ENCODE measurements around the gene SSBP3. TPM values are rescaled to one million over a fixed set of nuclear protein-coding genes. Genes with fewer than 3 reads are reported as not detected.

SSBP3 gene
- total and polyA plus RNA-seq, 4 donors: 7.7 to 24.7 (median 17.3) TPM

DNA sequence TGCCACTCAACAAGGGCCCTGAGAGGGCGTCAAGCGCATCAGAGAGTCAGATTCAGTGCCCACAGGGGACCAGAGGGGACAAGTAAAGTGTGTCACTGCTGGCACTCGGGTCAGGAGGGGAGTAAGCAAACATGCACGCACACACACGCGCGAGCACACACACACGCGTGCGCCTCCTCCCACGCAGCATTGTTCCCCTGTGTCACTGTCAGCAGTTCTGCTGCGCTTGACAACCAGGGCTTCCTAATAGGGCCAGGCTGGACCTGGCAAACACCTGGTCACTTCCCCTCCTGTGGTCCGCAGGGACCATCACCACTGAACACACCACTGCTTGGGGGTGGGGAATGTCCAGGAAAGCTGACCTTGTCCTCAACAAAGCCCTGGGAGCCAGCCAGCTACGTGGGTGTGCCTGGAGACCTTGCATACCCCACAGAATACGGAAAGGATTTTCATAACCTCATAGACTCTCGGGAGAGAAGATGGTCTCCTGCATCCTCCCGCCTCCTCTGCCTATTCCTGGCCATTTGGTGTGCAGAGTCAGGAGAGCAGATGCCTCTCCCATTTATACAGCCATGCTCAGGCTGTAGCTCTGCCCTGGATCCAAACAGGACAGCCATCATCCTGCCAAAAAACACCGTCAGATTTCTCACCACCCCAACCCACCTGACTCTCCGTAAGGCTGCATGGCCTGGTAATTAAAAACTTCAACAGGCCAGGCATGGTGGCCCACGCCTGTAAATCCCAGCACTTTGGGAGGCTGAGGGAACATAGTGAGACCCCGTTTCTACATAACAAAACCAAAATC is 73.2 kb downstream of the SSBP3 start:
- no peaks in the 10 kb centered on the region for H3K27me3 ChIP-seq (ENCODE audit: control insufficient read depth in 4 of 4, insufficient read depth in 4 of 4, low read length in 3 of 4)
- TF ChIP-seq, protein P1, sequence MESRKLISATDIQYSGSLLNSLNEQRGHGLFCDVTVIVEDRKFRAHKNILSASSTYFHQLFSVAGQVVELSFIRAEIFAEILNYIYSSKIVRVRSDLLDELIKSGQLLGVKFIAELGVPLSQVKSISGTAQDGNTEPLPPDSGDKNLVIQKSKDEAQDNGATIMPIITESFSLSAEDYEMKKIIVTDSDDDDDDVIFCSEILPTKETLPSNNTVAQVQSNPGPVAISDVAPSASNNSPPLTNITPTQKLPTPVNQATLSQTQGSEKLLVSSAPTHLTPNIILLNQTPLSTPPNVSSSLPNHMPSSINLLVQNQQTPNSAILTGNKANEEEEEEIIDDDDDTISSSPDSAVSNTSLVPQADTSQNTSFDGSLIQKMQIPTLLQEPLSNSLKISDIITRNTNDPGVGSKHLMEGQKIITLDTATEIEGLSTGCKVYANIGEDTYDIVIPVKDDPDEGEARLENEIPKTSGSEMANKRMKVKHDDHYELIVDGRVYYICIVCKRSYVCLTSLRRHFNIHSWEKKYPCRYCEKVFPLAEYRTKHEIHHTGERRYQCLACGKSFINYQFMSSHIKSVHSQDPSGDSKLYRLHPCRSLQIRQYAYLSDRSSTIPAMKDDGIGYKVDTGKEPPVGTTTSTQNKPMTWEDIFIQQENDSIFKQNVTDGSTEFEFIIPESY (IDR thresholded peaks at IDR 0.05): no peak
- TF ChIP-seq FOXA1 (IDR thresholded peaks at IDR 0.05): no peak
- no peak for TF ChIP-seq NR2F2 (IDR thresholded peaks at IDR 0.05)
- TF ChIP-seq YY1 (IDR thresholded peaks at IDR 0.05): no peak
- no peak overlapping the region for H3K9ac ChIP-seq (ENCODE audit: low read depth in 1 of 2, low read length in 2 of 2)
- no peaks in the 10 kb centered on the region for H3K9me3 ChIP-seq (ENCODE audit: control insufficient read depth in 4 of 4, low read length in 3 of 4)
- H3K36me3 ChIP-seq (ENCODE audit: control insufficient read depth in 4 of 4, insufficient read depth in 3 of 4, low read depth in 1 of 4, low read length in 3 of 4): peaks cover 0 to 4% (median 0%) of the 10 kb centered on the region in 4 donors
- peaks cover 4 to 15% (median 9%) of the 10 kb centered on the region in 4 donors for H3K4me1 ChIP-seq (ENCODE audit: control insufficient read depth in 4 of 4, insufficient read depth in 4 of 4, low read length in 3 of 4)
- H3K27ac ChIP-seq (ENCODE audit: low read depth in 1 of 2, low read length in 2 of 2): no peak overlapping the region
- WGBS: 84% methylated on average over 21 of the region's 21 CpGs
- H3K4me3 ChIP-seq (ENCODE audit: low read depth in 1 of 3, low read length in 3 of 3): no peak overlapping the region
- no peak for DNase-seq (ENCODE audit: low spot score)

DNA sequence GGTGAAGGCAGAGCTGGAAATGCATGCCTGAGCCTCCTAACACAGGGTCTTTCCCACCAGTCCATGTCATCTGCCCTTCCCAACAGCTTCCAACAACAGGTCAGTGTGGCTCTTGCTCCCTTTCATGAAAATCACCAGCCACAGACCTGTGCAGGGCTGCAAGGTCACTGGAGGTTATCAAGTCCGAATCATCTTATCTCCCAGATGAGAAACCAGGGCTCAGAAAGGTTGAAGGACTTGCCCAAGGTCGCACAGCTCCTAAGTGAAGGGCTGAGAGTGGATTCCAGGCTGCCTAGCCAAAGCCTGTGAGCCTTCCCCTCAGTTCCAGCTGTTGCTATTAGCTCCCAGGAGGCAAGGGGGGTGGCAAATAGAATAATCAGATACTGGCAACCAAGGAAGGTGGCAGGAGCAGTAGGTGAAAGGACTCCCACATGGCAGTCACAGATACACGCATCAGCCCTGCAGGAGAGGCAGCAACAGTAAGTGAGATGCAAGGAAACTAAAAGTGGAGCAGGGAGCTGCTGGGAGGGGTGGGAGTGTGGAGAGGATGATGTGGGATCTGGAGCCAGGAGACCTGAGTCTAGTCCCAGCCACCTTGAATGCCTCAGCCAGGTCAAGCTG is 74.2 kb downstream of the SSBP3 start:
- H3K27me3 ChIP-seq (ENCODE audit: control insufficient read depth in 4 of 4, insufficient read depth in 4 of 4, low read length in 3 of 4): no peaks in the 10 kb centered on the region
- H3K36me3 ChIP-seq (ENCODE audit: control insufficient read depth in 4 of 4, insufficient read depth in 3 of 4, low read depth in 1 of 4, low read length in 3 of 4): peaks cover 0 to 4% (median 0%) of the 10 kb centered on the region in 4 donors
- H3K4me3 ChIP-seq (ENCODE audit: low read depth in 1 of 3, low read length in 3 of 3): no peak overlapping the region
- WGBS: 82% methylated on average over 3 of the region's 3 CpGs
- no peak overlapping the region for H3K9ac ChIP-seq (ENCODE audit: low read depth in 1 of 2, low read length in 2 of 2)
- no peak overlapping the region for H3K27ac ChIP-seq (ENCODE audit: low read depth in 1 of 2, low read length in 2 of 2)
- DNase-seq (ENCODE audit: low spot score): no peak
- H3K4me1 ChIP-seq (ENCODE audit: control insufficient read depth in 4 of 4, insufficient read depth in 4 of 4, low read length in 3 of 4): peaks cover 4 to 15% (median 9%) of the 10 kb centered on the region in 4 donors
- H3K9me3 ChIP-seq (ENCODE audit: control insufficient read depth in 4 of 4, low read length in 3 of 4): no peaks in the 10 kb centered on the region
- no peak for TF ChIP-seq JUND (IDR thresholded peaks at IDR 0.05)
- TF ChIP-seq, protein P2, sequence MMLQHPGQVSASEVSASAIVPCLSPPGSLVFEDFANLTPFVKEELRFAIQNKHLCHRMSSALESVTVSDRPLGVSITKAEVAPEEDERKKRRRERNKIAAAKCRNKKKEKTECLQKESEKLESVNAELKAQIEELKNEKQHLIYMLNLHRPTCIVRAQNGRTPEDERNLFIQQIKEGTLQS (IDR thresholded peaks at IDR 0.05): no peak
- TF ChIP-seq YY1 (IDR thresholded peaks at IDR 0.05): no peak
- no peak for TF ChIP-seq EGR1 (IDR thresholded peaks at IDR 0.05; ENCODE audit: low read depth in 2 of 2)
- TF ChIP-seq, protein P3, sequence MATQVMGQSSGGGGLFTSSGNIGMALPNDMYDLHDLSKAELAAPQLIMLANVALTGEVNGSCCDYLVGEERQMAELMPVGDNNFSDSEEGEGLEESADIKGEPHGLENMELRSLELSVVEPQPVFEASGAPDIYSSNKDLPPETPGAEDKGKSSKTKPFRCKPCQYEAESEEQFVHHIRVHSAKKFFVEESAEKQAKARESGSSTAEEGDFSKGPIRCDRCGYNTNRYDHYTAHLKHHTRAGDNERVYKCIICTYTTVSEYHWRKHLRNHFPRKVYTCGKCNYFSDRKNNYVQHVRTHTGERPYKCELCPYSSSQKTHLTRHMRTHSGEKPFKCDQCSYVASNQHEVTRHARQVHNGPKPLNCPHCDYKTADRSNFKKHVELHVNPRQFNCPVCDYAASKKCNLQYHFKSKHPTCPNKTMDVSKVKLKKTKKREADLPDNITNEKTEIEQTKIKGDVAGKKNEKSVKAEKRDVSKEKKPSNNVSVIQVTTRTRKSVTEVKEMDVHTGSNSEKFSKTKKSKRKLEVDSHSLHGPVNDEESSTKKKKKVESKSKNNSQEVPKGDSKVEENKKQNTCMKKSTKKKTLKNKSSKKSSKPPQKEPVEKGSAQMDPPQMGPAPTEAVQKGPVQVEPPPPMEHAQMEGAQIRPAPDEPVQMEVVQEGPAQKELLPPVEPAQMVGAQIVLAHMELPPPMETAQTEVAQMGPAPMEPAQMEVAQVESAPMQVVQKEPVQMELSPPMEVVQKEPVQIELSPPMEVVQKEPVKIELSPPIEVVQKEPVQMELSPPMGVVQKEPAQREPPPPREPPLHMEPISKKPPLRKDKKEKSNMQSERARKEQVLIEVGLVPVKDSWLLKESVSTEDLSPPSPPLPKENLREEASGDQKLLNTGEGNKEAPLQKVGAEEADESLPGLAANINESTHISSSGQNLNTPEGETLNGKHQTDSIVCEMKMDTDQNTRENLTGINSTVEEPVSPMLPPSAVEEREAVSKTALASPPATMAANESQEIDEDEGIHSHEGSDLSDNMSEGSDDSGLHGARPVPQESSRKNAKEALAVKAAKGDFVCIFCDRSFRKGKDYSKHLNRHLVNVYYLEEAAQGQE (IDR thresholded peaks at IDR 0.05): no peak
- TF ChIP-seq HNF4G (IDR thresholded peaks at IDR 0.05): no peak
- TF ChIP-seq, protein P4, sequence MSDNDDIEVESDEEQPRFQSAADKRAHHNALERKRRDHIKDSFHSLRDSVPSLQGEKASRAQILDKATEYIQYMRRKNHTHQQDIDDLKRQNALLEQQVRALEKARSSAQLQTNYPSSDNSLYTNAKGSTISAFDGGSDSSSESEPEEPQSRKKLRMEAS (IDR thresholded peaks at IDR 0.05): no peak
- TF ChIP-seq, protein P5, sequence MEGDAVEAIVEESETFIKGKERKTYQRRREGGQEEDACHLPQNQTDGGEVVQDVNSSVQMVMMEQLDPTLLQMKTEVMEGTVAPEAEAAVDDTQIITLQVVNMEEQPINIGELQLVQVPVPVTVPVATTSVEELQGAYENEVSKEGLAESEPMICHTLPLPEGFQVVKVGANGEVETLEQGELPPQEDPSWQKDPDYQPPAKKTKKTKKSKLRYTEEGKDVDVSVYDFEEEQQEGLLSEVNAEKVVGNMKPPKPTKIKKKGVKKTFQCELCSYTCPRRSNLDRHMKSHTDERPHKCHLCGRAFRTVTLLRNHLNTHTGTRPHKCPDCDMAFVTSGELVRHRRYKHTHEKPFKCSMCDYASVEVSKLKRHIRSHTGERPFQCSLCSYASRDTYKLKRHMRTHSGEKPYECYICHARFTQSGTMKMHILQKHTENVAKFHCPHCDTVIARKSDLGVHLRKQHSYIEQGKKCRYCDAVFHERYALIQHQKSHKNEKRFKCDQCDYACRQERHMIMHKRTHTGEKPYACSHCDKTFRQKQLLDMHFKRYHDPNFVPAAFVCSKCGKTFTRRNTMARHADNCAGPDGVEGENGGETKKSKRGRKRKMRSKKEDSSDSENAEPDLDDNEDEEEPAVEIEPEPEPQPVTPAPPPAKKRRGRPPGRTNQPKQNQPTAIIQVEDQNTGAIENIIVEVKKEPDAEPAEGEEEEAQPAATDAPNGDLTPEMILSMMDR (IDR thresholded peaks at IDR 0.05; ENCODE audit: low read depth, low read length, missing input control): no peak
- TF ChIP-seq NR2F2 (IDR thresholded peaks at IDR 0.05): no peak
- TF ChIP-seq FOXA1 (IDR thresholded peaks at IDR 0.05): no peak
- no peak for TF ChIP-seq FOXA2 (IDR thresholded peaks at IDR 0.05)
- no peak for TF ChIP-seq HNF4A (conservative IDR thresholded peaks at IDR 0.05)
- no peak for TF ChIP-seq RAD21 (IDR thresholded peaks at IDR 0.05)
- no peak for TF ChIP-seq SP1 (IDR thresholded peaks at IDR 0.05)
- no peak for TF ChIP-seq TAF1 (conservative IDR thresholded peaks at IDR 0.05)
- TF ChIP-seq, protein P1 (IDR thresholded peaks at IDR 0.05): no peak
- no peak for TF ChIP-seq GABPA (IDR thresholded peaks at IDR 0.05 in 1 of 2, conservative IDR thresholded peaks at IDR 0.05 in 1 of 2)
- TF ChIP-seq RXRA (IDR thresholded peaks at IDR 0.05): no peak

All from liver (tissue), 9 donors.